Mucosa of stomach (tissue), 1 donor: ENCODE measurements around the gene LMBRD2.

Experiments used
- H3K27me3 ChIP-seq: one replicate; pipeline ENCODE4 v1.7.0; 2013; ENCODE audit warnings: mild to moderate bottlenecking, low read length; ENCODE audit not compliant: control insufficient read depth, insufficient read depth
- H3K36me3 ChIP-seq: one replicate; pipeline ENCODE4 v1.7.0; 2013; ENCODE audit warnings: low read length; ENCODE audit not compliant: control insufficient read depth, insufficient read depth
- H3K4me1 ChIP-seq: one replicate; pipeline ENCODE4 v1.7.0; 2013; ENCODE audit warnings: mild to moderate bottlenecking, low read length; ENCODE audit not compliant: control insufficient read depth, insufficient read depth
- H3K4me3 ChIP-seq: one replicate; pipeline ENCODE4 v1.7.0; 2013; ENCODE audit warnings: low read length
- H3K9ac ChIP-seq: one replicate; pipeline ENCODE4 v1.7.0; 2013; ENCODE audit warnings: mild to moderate bottlenecking, low read length, moderate library complexity
- H3K9me3 ChIP-seq: one replicate; pipeline ENCODE4 v1.7.0; 2013; ENCODE audit warnings: mild to moderate bottlenecking, low read length, moderate library complexity; ENCODE audit not compliant: control insufficient read depth
- donor health status: Pancreatic carcinoma.

Gene LMBRD2

DNA sequence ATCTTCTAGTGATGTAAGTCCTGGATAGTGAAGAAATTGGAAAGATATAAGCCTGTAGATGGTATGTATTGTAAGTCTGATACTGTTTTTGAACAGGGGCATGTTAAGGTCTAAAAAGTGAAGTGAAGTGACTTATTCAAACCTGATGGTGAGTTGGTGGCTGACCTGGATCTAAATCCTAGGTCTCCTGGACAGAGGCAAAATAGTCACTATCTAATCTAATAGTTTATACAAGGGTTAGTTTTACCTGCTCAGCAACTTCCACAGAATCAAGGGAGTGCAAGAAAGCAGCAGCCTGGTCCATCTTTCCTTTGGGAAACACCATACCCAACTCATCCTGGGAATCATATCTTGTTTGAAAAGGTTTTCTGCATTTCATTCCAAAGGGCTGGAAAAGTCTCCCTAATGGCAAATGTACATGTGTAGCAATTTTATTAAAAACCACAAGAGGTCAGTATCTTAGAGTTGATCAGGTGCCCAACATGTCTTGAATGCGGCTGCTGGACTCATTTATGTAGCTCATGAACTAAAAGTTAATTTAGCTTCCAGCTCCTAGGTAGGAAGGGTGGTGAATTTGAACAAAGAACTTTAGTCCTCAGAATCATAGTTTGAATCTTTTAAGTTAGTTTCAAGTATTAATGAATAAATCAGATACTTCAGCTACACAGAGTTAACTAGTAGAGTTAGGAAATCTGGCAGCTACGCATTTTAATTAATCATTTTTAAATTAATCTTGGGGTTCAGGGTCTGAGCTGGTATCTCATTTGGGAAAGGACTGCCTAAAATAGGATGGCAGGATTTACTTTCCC is 26.2 kb upstream of the LMBRD2 start:
- Histone ChIP-seq H3K9me3 (no peaks in the 10 kb centered on the region), H3K9ac (no peak overlapping the region), H3K27me3 (no peaks in the 10 kb centered on the region), H3K4me1 (peaks cover 3% of the 10 kb centered on the region), H3K36me3 (peaks cover 3% of the 10 kb centered on the region), H3K4me3 (no peak overlapping the region)

- H3K9ac ChIP-seq: no peak overlapping the region
- no peak overlapping the region for H3K4me3 ChIP-seq
- H3K9me3 ChIP-seq: no peaks in the 10 kb centered on the region
- peaks cover 3% of the 10 kb centered on the region for H3K4me1 ChIP-seq
- peaks cover 3% of the 10 kb centered on the region for H3K36me3 ChIP-seq
- H3K27me3 ChIP-seq: no peaks in the 10 kb centered on the region
Observed at GRCh38 chr5:36177154-36177553, 25.5 kb upstream of the LMBRD2 start.

GRCh38 chr5:36175043-36175442 is 23.4 kb upstream of the LMBRD2 start:
- no peaks in the 10 kb centered on the region for H3K27me3 ChIP-seq
- no peaks in the 10 kb centered on the region for H3K4me1 ChIP-seq
- H3K36me3 ChIP-seq: peaks cover 3% of the 10 kb centered on the region
- H3K9ac ChIP-seq: no peak overlapping the region
- H3K4me3 ChIP-seq: no peak overlapping the region
- H3K9me3 ChIP-seq: no peaks in the 10 kb centered on the region

DNA sequence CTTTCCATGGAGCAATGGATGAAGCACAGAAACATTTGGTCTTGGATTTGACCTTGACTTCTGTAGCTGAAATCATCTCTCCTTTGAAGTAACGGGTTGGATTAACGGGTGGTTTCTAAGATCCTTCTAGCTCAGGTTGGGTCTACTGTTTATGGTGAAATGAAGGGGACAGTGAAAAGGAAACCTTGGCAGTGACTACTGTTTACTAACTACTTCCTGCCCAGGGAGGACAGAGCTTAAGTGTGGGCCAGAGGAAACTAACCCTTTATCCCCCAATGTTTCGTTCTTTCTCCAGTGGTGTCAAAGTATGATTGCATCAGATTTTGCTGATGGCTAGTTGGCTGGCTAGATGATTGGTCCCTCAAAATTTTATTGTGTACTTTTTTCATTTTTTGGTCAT is 22.4 kb upstream of the LMBRD2 start:
- no peaks in the 10 kb centered on the region for H3K9me3 ChIP-seq
- H3K36me3 ChIP-seq: peaks cover 3% of the 10 kb centered on the region
- H3K4me1 ChIP-seq: no peaks in the 10 kb centered on the region
- no peaks in the 10 kb centered on the region for H3K27me3 ChIP-seq
- no peak overlapping the region for H3K4me3 ChIP-seq
- H3K9ac ChIP-seq: no peak overlapping the region

DNA sequence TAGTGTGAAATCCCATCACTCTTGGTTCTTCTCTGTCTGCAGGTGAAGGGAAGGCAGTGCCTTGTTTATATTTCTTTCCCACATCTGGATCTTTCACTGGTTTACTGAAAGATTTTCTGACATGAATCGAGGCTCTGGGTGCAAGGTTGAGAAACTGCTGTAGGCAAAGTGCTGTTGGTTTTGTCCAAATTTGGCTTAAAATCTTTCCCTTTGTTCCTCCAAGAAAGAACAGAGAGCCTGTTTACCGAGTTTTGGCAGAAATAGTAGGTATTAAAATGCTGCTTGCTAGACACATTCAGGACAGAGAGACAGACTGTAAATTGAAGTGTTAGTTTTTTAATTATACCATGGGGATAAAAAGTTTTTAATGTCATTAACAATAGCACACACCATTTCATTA is 21.7 kb upstream of the LMBRD2 start:
- Histone ChIP-seq H3K9me3 (no peaks in the 10 kb centered on the region), H3K4me1 (no peaks in the 10 kb centered on the region), H3K27me3 (no peaks in the 10 kb centered on the region), H3K9ac (no peak overlapping the region), H3K4me3 (no peak overlapping the region), H3K36me3 (peaks cover 3% of the 10 kb centered on the region)

- no peak overlapping the region for H3K4me3 ChIP-seq
- no peaks in the 10 kb centered on the region for H3K9me3 ChIP-seq
- no peaks in the 10 kb centered on the region for H3K27me3 ChIP-seq
- no peak overlapping the region for H3K9ac ChIP-seq
- H3K4me1 ChIP-seq: no peaks in the 10 kb centered on the region
- H3K36me3 ChIP-seq: peaks cover 3% of the 10 kb centered on the region
Observed at GRCh38 chr5:36172599-36172998, 20.9 kb upstream of the LMBRD2 start.

GRCh38 chr5:36170832-36171424 is 19.2 kb upstream of the LMBRD2 start:
- no peak overlapping the region for H3K4me3 ChIP-seq
- H3K36me3 ChIP-seq: peaks cover 3% of the 10 kb centered on the region

DNA sequence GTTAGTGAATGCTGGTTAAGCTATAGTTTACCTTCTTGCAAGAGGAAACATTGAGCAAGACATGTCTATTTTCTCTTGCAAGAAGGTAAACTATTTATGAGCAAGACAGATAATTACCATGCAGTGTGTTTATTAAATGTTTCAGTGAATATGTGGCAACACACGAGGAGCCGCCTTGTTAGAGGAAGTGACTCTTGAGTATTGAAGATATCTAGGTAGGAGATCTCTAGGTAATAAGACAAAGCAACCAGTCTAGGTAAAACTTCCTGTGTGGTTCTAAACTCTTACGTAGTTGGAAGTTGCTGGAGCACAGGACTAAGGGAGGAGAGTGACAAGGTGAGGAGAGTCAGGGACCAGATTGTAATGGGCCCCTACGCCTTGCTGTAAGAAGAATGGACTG is 17.1 kb upstream of the LMBRD2 start:
- no peak overlapping the region for H3K9ac ChIP-seq
- peaks cover 3% of the 10 kb centered on the region for H3K36me3 ChIP-seq
- no peak overlapping the region for H3K4me3 ChIP-seq

More at GRCh38 chr5:36170832-36171424, 19.2 kb upstream of the LMBRD2 start:
- H3K9ac ChIP-seq: no peak overlapping the region
- no peaks in the 10 kb centered on the region for H3K4me1 ChIP-seq
- H3K27me3 ChIP-seq: no peaks in the 10 kb centered on the region
- H3K9me3 ChIP-seq: no peaks in the 10 kb centered on the region

DNA sequence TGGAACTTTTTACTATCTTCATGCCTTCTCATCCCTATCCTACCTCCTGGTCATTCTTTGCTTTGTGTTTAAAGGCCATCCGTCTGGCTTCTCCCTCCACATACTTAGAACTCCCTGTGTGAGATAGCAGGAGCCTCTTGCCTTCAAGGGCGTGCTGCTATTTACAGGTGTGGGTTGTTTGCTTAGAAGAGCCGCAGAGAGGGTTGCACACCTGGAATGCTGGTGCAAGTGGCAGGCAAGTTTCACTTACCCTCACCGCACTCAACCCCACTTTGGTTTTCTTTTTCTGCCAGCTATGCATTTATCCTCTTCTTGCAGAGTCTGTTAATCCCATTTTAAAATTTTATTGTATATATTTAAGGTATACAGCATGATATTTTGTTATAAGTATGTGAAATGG is 12.8 kb upstream of the LMBRD2 start:
- Histone ChIP-seq H3K4me1 (peaks cover 17% of the 10 kb centered on the region), H3K27me3 (no peaks in the 10 kb centered on the region), H3K4me3 (no peak overlapping the region), H3K9ac (no peak overlapping the region), H3K36me3 (no peaks in the 10 kb centered on the region), H3K9me3 (no peaks in the 10 kb centered on the region)

More for the DNA sequence above, 17.1 kb upstream of the LMBRD2 start:
- H3K9me3 ChIP-seq: no peaks in the 10 kb centered on the region
- H3K4me1 ChIP-seq: no peaks in the 10 kb centered on the region
- no peaks in the 10 kb centered on the region for H3K27me3 ChIP-seq

- Histone ChIP-seq H3K9me3 (no peaks in the 10 kb centered on the region), H3K4me3 (no peak overlapping the region), H3K27me3 (no peaks in the 10 kb centered on the region), H3K4me1 (peaks cover 17% of the 10 kb centered on the region), H3K9ac (no peak overlapping the region), H3K36me3 (no peaks in the 10 kb centered on the region)
Observed at GRCh38 chr5:36162810-36163486, 11.3 kb upstream of the LMBRD2 start.

- no peak overlapping the region for H3K9ac ChIP-seq
- no peak overlapping the region for H3K4me3 ChIP-seq
- H3K9me3 ChIP-seq: no peaks in the 10 kb centered on the region
- H3K4me1 ChIP-seq: peaks cover 17% of the 10 kb centered on the region
- no peaks in the 10 kb centered on the region for H3K27me3 ChIP-seq
- no peaks in the 10 kb centered on the region for H3K36me3 ChIP-seq
Observed at GRCh38 chr5:36161361-36161760, 9.7 kb upstream of the LMBRD2 start.

DNA sequence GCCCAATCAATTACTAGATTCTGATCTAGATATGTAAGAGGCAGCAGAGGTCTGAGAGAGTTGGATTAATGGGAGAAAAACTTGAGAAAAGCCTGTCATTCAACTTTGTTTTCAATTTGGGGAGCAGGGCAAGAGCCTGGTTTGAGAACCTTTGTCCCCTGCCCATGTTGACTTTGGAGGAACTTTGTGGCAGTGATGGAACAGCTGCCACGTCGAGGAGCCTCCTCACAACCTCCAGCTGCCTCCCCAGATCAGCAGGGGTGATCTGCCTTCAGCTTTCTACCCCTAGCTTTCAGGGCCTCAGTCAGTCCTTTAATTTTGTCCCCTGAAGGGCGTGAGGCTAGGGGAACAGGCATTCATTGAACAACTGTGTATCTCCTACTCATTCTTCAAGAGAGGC is 8.9 kb upstream of the LMBRD2 start:
- no peak overlapping the region for H3K9ac ChIP-seq
- H3K9me3 ChIP-seq: no peaks in the 10 kb centered on the region
- peaks cover 17% of the 10 kb centered on the region for H3K4me1 ChIP-seq
- no peak overlapping the region for H3K4me3 ChIP-seq
- H3K36me3 ChIP-seq: no peaks in the 10 kb centered on the region
- no peaks in the 10 kb centered on the region for H3K27me3 ChIP-seq
